Tongue (tissue), 1 donor: ENCODE results near the gene FOXM1. TPM values are rescaled to one million over a fixed set of nuclear protein-coding genes. Genes with fewer than 3 reads are reported as not detected.

ENCODE experiments used
- total RNA-seq: library from RNA; depleted of rRNA; stranded (reverse); fragments of >200 nt; gene quantifications from one replicate; pipeline ENCODE4 v1.2.3, GENCODE V29; 2014

Gene FOXM1
- total RNA-seq, 1 donor from 2014 or later: 6.8 TPM

Other genes starting within 250 kb of the FOXM1 start
- 57.7 TPM for gene FKBP4, start 82.2 kb downstream of the FOXM1 start, total RNA-seq
- gene ITFG2, start 64.5 kb downstream of the FOXM1 start, total RNA-seq: 26.7 TPM
- 11.8 TPM for gene NRIP2, start 42.1 kb downstream of the FOXM1 start, total RNA-seq
- gene TEX52, start 20.1 kb downstream of the FOXM1 start, total RNA-seq: not detected
- gene RHNO1, start within 50 bp of the FOXM1 start, total RNA-seq: 13.4 TPM
- 18.9 TPM for gene TULP3, start 13.7 kb upstream of the FOXM1 start, total RNA-seq
- 37.4 TPM for gene TEAD4, start 82.2 kb upstream of the FOXM1 start, total RNA-seq
- 162 TPM for gene TSPAN9, start 200.2 kb upstream of the FOXM1 start, total RNA-seq